ENCODE measurements around the gene ADAT2. TPM values are rescaled to one million over a fixed set of nuclear protein-coding genes. Genes with fewer than 3 reads are reported as not detected.
"Not testable (repeated sequence)": the region's sequence is repeated elsewhere in the genome, so short reads cannot be mapped to it uniquely, and the experiment has no call there.

Gene ADAT2
- polyA plus RNA-seq, 6 donors from 2014 or later = 1.8 to 2.2 (median 2.0) TPM

DNA sequence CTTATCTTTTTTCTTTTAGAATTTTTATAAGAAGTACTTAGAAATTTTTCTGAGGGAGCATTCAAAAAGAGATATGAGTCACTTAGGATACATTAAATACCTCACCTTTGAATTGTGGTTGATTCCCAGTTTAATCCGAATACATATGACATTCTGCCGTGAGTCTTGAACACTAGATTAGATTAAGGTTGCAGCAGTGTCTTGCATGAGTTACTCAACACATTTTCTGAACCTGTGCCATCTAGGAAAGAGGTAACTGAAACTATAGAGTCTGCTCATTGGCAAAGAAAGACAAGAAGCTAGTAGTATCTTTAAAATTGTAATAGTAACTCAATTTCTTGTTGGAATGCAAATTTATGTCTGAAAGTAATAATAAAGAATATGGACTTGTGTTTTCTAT, 15.1 kb upstream of the ADAT2 start:
- Mint-ChIP-seq H3K27me3 (no peaks in the 10 kb centered on the region), H3K36me3 (peaks cover 8 to 27% of the 10 kb centered on the region in 2 donors), H3K4me3 (no peak overlapping the region), H3K4me1 (peaks cover 0 to 10% (median 4%) of the 10 kb centered on the region in 3 donors), H3K9me3 (no peaks in the 10 kb centered on the region), H3K27ac (peak overlapping the region in 1 of 6 donors; percentile 40)
- ATAC-seq (ENCODE audit: low read depth in 2 of 2) = no peak
- DNase-seq = no peak

DNA sequence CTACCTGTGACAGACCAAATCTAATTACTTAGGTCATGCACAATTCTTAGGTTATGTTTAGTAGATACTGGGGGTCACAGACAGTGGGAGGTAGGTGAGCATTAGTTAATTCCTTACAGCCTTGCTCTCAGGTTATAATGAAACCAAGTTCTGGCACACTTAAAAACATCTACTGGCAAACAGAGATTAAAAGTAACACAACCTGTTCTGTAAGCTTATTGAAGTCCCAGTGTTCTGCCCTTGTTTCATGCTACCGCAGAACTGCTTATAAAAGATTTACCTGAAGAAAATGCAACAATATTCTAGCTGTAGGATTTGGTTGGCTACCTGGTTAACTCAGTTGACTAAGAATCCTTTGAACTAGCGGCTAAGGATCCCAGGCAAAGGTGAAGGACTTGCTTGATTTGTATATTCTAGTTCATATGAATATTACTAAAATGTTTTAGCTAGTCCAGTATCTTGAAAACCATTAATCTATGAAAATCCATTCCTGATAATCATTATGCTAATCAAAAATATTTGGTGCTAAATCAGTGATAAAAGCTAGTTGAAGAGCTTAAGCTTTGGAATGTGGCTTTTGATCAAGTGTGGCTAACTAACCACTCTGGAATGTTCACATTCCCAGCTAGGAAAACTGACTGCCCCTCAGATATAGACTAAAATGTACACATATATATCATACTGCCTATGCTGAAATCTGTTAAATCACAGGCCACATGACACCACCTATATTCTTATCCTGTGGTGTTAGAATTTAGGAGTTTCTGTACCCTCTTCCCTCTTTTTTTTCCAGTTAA, 7.3 kb upstream of the ADAT2 start:
- Mint-ChIP-seq H3K36me3 (peaks cover 18 to 26% of the 10 kb centered on the region in 2 donors), H3K4me3 (no peak overlapping the region), H3K9me3 (no peaks in the 10 kb centered on the region), H3K27ac (no peak overlapping the region), H3K4me1 (peaks cover 7 to 21% (median 16%) of the 10 kb centered on the region in 3 donors), H3K27me3 (no peaks in the 10 kb centered on the region)
- no peak for DNase-seq
- ATAC-seq (ENCODE audit: low read depth in 2 of 2) = no peak

DNA sequence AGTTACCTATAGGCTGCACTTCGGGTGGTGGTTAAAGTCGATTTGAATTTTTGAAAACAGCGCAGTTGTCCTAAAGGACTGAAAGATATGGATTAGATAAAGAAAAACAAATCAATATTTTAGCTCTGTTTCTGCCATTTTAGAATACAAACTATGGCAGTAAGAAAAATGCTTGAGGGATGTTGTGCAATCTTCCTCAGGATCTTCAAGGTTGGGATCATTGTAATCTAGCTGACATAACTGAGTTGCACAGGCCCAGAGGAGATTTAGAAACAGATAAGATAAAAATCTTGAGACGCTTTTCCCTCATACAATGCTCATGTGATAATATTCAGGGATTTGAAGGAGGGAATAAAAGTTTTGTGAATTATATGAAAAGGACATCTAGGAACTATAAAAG, 1.0 kb upstream of the ADAT2 start:
- H3K4me1 Mint-ChIP-seq = peaks cover 30 to 35% (median 31%) of the 10 kb centered on the region in 3 donors
- no peaks in the 10 kb centered on the region for H3K9me3 Mint-ChIP-seq
- H3K36me3 Mint-ChIP-seq = peaks cover 0 to 4% of the 10 kb centered on the region in 2 donors
- H3K27ac Mint-ChIP-seq = peak overlapping the region; percentile 95 to 99 (median 98)
- peak overlapping the region; percentile 97 to 100 (median 100) for H3K4me3 Mint-ChIP-seq
- DNase-seq = no peak
- ATAC-seq (ENCODE audit: low read depth in 2 of 2) = no peak
- no peaks in the 10 kb centered on the region for H3K27me3 Mint-ChIP-seq

DNA sequence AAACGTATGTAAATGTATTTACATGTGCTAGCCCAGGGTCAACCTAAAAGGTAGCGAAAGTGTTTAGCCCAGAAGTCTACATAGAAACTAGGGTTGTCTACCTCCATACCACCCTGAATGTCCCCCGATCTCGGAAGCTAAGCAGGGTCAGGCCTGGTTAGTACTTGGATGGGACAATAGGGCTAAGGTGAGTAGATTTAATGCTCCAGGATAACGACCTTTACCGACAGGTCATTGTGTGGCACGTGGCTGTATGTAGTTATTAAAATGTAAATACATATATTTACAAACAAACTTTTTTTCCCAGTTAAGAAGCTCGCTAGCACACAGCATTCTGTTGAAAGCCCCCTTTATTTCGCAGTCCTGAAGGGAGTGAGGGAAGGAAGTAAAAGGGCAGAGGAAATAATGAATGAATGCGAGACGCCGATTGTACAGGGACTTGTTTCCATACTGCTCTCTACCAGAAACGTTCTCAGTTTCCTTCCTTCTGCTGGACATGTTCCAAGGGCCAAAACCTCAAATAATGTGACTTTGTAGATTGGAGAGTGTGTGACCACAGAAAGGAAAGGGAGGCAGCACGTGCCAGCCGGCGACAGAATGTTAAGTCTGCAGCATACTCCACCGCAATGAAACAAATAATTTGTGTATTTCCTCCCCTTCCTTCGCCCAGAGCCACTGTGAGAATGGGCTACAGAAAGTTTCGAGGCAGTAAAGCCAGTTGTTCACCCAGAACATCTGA, 612 bp downstream of the ADAT2 start:
- Mint-ChIP-seq H3K4me3 (peak overlapping the region; percentile 97 to 100 (median 100)), H3K27ac (peak overlapping the region; percentile 80 to 99 (median 98)), H3K4me1 (peaks cover 26 to 29% (median 29%) of the 10 kb centered on the region in 3 donors), H3K27me3 (no peaks in the 10 kb centered on the region), H3K9me3 (no peaks in the 10 kb centered on the region), H3K36me3 (peaks cover 0 to 4% of the 10 kb centered on the region in 2 donors)
- peak; percentile 40 for DNase-seq
- ATAC-seq (ENCODE audit: low read depth in 2 of 2) = peak in 1 of 2 donors; percentile 5

DNA sequence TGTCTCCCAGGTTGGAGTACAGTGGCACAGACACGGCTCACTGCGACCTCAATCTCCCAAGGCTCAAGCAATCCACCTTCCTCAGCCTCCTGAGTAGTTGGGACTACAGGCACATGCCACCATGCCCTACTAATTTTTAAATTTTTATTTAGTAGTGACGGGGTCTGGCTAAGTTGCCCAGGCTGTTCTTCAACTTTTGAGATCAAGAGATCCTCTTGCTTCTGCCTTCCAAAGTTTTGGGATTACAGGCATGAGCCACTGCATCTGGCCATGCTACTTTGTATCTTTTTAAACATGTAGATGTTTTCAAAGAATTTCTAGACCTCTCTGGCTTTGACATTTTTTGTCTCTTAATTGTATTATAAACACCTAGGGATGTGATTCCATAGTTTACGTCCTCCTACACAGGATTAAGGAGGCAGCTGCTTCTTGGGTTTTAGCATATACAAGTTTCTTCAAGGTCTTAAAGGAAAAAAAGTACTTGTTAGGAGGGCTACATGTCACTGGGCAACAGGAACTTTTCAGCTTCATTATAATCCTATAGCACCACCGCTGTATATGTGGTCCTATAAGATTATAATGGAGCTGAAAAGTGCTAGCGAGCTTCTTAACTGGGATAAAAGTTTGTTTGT, 1.3 kb downstream of the ADAT2 start:
- H3K4me1 Mint-ChIP-seq = peaks cover 20 to 29% (median 25%) of the 10 kb centered on the region in 3 donors
- no peaks in the 10 kb centered on the region for H3K9me3 Mint-ChIP-seq
- peak overlapping the region; percentile 5 to 100 (median 100) for H3K4me3 Mint-ChIP-seq
- ATAC-seq (ENCODE audit: low read depth in 2 of 2) (no peak), DNase-seq (no peak)
- peak overlapping the region in 3 of 6 donors; percentile 71 to 98 (median 95) for H3K27ac Mint-ChIP-seq
- H3K36me3 Mint-ChIP-seq = no peaks in the 10 kb centered on the region
- no peaks in the 10 kb centered on the region for H3K27me3 Mint-ChIP-seq

DNA sequence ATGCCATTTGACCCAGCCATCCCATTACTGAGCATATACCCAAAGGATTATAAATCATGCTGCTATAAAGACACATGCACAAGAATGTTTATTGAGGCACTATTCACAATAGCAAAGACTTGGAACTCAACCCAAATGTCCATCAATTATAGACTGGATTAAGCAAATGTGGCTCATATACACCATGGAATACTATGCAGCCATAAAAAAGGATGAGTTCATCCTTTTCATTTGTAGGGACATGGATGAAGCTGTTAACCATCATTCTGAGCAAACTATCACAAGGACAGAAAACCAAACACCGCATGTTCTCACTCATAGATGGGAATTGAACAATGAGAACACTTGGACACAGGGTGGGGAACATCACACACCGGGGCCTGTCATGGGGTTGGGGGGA, 2.6 kb downstream of the ADAT2 start:
- not testable (repeated sequence) for H3K27me3 Mint-ChIP-seq, H3K36me3 Mint-ChIP-seq
- H3K4me1 Mint-ChIP-seq = peaks cover 12 to 29% (median 25%) of the 10 kb centered on the region in 3 donors

DNA sequence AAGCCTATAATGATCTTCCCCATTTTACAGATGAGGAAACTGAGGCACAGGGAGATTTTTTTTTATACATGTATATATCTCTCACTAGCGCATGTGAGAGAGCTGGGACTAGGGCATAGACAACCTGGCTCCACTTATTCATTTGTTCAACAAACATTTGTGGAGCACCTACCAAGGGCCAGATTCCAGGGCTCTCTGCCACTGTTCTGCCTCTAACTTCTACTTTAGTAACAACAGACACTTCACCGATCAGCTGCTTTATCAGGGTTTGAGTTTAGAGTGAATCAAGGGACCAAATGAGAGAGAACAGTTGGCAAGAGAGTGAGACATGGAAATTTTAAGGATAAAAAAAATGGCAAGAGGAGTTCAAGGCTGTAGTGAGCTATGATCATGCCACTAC, 7.4 kb downstream of the ADAT2 start:
- DNase-seq = no peak
- peaks cover 10 to 11% of the 10 kb centered on the region in 2 donors for H3K36me3 Mint-ChIP-seq
- H3K4me1 Mint-ChIP-seq = peaks cover 0 to 3% (median 0%) of the 10 kb centered on the region in 3 donors
- H3K9me3 Mint-ChIP-seq = peaks cover 0 to 6% (median 0%) of the 10 kb centered on the region in 7 donors
- no peaks in the 10 kb centered on the region for H3K27me3 Mint-ChIP-seq
- H3K4me3 Mint-ChIP-seq = no peak overlapping the region
- peak overlapping the region in 1 of 6 donors; percentile 1 for H3K27ac Mint-ChIP-seq
- ATAC-seq (ENCODE audit: low read depth in 2 of 2) = no peak

More for the DNA sequence above, 2.6 kb downstream of the ADAT2 start:
- H3K27ac Mint-ChIP-seq; H3K9me3 Mint-ChIP-seq; DNase-seq; ATAC-seq (ENCODE audit: low read depth in 2 of 2); H3K4me3 Mint-ChIP-seq: not testable (repeated sequence)

DNA sequence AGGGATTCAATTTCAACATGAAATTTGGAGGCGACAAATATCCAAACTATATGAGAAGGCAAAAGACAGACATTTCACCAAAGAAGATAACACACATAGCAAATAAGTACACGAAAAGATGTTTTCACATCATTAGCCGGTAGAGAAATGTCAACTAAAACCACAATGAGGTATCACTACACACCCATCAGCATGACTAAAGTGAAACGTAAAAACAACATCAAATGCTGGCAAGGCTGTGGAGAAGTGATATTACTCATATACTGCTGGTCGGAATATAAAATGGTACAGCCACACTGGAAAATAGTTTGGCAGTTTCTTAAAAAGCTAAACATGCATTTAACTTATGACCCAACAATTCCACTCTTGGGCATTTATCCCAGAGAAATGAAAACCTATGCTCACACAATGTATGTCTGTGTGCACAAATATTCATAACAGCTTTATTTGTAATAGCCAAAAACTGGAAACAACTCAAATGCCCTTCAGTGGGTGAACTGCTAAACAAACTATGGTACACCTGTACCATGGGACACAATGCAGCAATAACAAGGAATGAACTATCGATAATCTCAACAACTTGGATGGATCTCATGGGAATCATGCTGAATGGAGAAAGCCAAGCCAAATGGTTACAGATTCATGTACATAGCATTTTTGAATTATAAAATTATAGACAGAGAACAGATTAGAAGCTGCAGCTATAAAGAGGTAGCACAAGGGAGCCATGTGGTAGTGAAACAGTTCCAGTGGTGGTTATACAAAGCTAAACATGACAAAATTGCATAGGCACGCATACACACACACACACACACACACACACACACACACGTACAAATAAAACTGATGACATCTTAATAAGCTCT, 8.6 kb downstream of the ADAT2 start:
- H3K4me3 Mint-ChIP-seq = no peak overlapping the region

DNA sequence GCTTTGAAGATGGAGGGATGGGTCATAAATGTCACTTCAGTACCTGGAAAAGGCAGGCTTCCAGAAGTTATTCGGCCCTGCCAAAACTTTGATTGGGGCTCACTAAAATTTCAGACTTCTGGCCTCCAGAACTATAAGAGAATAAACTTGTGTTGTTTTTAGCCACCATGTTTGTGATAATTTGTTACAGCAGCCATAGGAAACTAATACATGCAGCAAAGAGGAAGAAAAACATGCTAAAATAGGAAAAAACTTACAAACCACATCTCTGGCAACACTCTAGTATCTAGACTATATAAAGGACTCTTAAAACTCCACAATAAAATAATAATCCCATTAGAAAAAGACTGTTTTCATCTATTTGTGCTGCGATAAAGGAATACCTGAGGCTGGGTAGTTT, 9.5 kb downstream of the ADAT2 start:
- DNase-seq (no peak), ATAC-seq (ENCODE audit: low read depth in 2 of 2) (no peak)
- Mint-ChIP-seq H3K9me3 (peaks cover 0 to 6% (median 0%) of the 10 kb centered on the region in 7 donors), H3K27ac (no peak overlapping the region), H3K4me1 (peaks cover 0 to 3% (median 0%) of the 10 kb centered on the region in 3 donors), H3K4me3 (no peak overlapping the region), H3K36me3 (peaks cover 10 to 15% of the 10 kb centered on the region in 2 donors), H3K27me3 (no peaks in the 10 kb centered on the region)

More for the DNA sequence above, 8.6 kb downstream of the ADAT2 start:
- no peaks in the 10 kb centered on the region for H3K27me3 Mint-ChIP-seq
- peaks cover 0 to 6% (median 0%) of the 10 kb centered on the region in 7 donors for H3K9me3 Mint-ChIP-seq
- peaks cover 0 to 3% (median 0%) of the 10 kb centered on the region in 3 donors for H3K4me1 Mint-ChIP-seq
- H3K27ac Mint-ChIP-seq = no peak overlapping the region
- peaks cover 10 to 11% of the 10 kb centered on the region in 2 donors for H3K36me3 Mint-ChIP-seq
- ATAC-seq (ENCODE audit: low read depth in 2 of 2) (no peak), DNase-seq (no peak)

DNA sequence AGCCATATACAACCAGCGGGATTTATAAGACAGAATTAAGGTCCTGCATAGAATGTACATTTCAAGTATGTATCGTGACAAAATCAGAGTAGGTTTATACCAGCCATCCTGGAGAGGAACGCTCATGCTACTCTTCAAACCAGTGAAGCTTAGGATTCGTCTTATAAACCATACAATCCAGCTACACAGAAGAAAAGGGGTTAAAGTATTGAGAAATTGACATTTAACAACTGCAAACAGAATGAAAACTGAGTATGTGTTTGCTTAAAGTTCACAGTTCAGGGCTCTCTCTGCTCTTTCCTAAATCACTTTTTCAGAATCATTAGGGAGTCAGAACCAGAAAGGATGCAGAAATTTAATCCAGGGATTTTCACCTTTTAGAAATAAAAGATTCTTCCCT, 17.9 kb downstream of the ADAT2 start:
- Mint-ChIP-seq H3K4me3 (no peak overlapping the region), H3K27me3 (no peaks in the 10 kb centered on the region), H3K27ac (no peak overlapping the region), H3K36me3 (peaks cover 0 to 4% of the 10 kb centered on the region in 2 donors), H3K9me3 (no peaks in the 10 kb centered on the region), H3K4me1 (no peaks in the 10 kb centered on the region)
- ATAC-seq (ENCODE audit: low read depth in 2 of 2) (no peak), DNase-seq (no peak)

DNA sequence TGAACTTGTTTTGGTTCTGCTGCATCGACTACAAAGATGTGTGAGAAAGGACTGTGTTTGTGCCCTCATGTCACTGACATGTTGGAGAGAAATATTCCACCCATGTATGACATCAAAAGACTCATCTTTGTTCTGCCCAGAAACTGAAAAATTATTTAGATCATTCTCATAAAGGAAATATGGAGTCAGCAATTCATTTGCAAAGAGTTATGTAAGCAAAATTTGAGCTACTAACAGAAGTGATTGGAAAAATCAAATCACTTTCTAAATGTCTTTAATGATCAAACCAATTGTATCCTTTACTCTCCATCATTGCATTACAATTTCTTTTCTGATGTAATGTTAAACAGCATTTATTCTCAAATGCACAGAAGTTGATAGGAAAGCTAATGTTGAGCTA, 19.3 kb downstream of the ADAT2 start:
- ATAC-seq (ENCODE audit: low read depth in 2 of 2) (no peak), DNase-seq (no peak)
- Mint-ChIP-seq H3K36me3 (peaks cover 0 to under 1% of the 10 kb centered on the region in 2 donors), H3K27ac (no peak overlapping the region), H3K4me3 (no peak overlapping the region), H3K9me3 (no peaks in the 10 kb centered on the region), H3K4me1 (peaks cover 0 to 3% (median 0%) of the 10 kb centered on the region in 3 donors), H3K27me3 (no peaks in the 10 kb centered on the region)

DNA sequence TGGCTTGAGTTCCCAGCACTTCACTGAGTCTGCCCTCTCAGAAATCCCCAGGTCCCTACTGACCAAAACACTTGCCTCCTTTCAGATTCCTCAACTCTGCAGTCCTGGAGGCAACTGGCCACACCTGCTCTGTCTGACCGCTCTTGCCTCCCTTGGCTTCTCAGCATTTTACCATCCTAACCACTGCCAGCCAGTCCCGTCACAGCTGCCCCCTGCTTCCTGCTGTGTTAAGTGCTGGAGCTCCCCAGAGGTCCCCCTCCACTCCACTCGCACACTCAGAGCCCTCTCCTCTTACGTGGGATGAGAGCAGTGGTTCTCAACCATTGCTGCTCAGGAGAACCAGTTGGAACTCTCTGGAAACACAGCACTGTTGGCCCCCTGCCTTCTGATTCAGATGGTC, 20.5 kb downstream of the ADAT2 start:
- peaks cover 0 to 3% (median 0%) of the 10 kb centered on the region in 3 donors for H3K4me1 Mint-ChIP-seq
- no peak for ATAC-seq (ENCODE audit: low read depth in 2 of 2)
- no peak for DNase-seq
- no peak overlapping the region for H3K4me3 Mint-ChIP-seq
- H3K27ac Mint-ChIP-seq = peak overlapping the region in 1 of 6 donors; percentile 39
- H3K36me3 Mint-ChIP-seq = no peaks in the 10 kb centered on the region
- no peaks in the 10 kb centered on the region for H3K9me3 Mint-ChIP-seq
- no peaks in the 10 kb centered on the region for H3K27me3 Mint-ChIP-seq

Measured in naive B cell (primary cell).